DMS153 treated with DMSO at 0.1 percent for 48 hours (cell line): ENCODE data around the gene TNRC6C.

ENCODE experiments used
- DNase-seq: peaks from one replicate; lab custom pipeline; 2025; ENCODE audit not compliant: unreplicated experiment; lab: John Stamatoyannopoulos, UW

TNRC6C gene

DNA sequence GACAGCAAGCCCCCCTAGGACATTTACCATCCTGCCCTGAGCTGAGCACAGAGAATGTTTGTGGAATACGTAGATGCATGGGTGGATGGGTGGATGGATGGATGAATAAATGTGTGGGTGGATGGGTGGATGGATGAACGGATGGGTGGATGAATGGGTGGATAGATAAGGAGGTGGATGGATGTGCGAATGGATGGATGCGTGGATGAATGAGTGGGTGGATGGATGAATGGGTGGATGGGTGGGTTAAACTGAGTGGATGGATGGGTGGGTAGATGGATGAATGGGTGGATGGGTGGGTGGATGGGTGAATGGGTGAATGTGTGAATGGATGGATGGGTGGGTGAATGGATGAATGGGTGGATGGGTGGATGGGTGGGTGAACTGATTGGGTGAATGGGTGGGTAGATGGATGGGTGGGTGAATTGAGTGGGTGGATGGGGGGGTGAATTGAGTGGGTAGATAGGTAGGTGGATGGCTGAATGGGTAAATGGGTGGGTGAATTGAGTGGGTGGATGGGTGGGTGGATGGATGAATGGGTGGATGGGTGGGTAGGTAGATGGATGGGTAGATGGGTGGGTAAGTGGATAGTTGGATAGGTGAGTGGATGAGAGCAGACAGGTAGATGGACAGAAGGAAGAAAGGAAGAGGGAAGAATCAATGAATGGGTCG lies 164.9 kb downstream of the TNRC6C start:
- no peak for DNase-seq

DNA sequence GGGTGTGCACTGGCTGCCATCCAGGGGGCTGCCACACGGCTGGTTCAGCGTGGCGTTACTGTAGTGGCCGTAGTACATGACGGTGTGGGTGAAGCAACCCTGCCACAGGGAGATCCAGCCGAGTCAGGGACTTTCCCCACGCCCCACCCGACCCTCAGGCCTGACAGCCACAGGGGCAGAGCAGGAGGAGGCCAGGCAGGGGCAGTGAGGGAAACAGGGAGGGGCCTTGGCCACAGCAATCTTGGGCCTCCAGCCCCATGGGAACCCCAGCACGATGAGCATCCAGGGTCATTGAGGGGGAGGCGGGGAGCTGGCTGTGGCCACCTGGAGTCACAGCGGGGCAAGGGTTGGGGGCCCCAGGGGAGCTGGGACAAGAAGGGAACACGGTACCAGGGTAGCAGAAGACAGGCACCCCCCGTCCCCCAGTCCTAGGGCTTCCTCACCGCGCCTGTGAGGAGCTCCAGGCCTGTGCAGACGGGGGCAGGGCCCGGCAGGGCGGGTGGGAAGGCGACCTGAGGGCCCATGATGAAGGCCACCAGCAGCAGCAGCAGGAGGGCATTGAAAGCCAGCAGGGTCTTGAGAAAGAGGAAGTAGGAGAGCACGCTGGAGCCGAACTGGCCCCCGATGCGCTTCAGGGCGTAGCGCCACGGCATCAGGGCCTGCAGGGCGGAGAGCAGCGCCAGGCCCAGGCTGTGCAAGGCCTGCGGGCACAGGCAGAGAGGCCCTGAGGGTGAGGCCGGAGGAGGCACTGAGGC lies 165.8 kb downstream of the TNRC6C start:
- DNase-seq: no peak

DNA sequence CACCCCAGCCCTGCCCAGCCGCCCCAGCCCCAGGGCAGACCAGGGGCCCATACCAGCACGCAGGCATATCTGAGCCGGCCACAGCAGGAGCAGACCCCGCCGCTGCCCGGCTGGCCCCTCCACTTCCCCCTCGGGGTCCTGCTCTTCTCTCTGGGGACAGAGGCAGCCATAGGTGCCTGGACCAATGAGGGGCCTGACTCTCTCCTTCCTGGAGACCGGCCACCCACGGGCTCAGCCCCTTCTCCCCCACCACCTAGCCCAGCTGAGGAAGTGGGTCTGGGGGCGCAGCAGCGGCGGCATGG lies 166.3 kb downstream of the TNRC6C start:
- DNase-seq: no peak

DNA sequence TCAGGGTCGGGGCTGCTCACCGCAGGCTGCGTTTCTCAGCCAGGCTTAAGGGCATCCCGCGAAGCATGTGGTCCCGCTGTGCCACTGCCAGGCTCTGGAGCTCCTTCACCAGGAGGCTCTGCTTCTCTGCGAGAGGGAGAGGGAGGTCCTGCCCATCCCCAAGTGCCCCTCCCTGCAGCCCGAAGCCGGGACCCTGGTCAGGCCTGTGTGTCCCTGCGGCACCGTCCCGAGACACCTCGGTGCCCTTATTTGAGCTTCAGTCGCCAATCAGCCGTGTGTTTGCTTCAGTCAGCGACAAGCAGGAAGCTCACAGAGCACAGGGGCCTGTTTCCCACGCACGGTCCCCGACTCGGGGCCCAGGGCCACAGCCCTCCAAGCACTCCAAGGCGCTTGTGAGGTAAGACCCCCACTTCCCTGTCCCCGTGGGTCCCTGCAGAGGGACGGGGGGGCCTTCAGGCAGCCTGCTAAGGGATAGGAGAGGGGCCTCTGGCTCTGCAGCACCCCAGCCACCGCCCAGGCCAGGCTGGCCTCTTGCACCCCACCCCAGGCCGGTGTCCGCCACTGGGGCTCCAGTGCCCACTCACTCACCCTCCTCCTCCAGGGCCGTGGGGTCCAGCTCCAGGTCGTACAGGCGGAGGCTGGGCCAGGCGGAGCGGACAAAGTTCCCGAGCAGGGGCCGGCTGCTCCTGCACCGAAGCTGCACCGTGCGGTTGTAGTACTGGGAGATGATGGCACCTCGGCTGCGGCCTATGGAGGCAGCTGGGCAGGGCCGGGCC lies 166.8 kb downstream of the TNRC6C start:
- DNase-seq: no peak

- no peak for DNase-seq
Observed at GRCh38 chr17:78125976-78126894, 167.7 kb downstream of the TNRC6C start.

DNA sequence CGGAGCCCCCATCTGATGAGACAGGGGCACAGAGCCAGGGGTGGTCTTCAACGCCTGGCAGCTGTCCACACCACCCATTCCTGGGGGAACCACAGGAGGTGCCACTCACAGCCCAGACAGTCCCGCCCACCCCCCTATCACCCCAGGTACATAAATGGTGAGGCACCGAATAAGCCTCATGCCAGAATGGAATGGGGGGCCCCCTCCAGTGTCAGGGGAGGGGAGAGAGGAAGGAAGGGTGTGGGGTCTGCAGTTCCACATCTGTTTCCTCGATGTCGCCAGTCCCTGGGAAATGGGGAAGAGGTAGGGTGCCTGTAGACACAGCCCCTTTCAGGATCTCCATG lies 168.4 kb downstream of the TNRC6C start:
- no peak for DNase-seq

DNA sequence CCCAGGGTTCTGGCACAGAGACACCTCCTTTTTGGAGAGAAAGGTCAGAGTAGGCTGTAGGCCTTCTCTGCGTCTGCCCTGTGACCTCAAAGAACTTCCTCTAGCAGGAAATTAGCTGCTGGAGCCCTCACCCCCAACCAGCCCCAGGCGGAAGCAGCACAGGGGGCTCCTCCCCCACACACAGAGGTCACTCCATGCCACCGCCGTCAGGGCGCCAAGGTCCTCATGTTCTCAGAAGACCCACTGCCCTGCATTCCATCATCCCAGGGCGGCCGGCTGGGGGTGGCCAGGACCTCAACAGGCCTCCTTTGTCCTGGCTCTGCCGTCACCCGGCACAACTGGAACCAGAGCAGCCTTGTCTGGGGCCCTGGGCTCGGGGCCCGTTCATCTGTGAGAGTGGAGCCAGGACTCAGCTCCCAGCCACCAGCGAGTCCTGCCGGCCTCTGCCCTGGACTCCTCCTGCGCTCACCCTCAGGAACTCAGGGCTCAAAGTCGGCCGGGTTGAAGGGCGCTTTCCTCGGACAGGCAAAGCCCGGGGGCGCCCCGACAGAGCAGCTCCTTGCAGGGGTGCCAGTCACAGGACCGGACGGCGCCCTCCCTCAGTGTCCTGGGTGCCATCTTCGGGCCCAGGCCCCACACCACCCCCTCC lies 168.9 kb downstream of the TNRC6C start:
- no peak for DNase-seq

DNA sequence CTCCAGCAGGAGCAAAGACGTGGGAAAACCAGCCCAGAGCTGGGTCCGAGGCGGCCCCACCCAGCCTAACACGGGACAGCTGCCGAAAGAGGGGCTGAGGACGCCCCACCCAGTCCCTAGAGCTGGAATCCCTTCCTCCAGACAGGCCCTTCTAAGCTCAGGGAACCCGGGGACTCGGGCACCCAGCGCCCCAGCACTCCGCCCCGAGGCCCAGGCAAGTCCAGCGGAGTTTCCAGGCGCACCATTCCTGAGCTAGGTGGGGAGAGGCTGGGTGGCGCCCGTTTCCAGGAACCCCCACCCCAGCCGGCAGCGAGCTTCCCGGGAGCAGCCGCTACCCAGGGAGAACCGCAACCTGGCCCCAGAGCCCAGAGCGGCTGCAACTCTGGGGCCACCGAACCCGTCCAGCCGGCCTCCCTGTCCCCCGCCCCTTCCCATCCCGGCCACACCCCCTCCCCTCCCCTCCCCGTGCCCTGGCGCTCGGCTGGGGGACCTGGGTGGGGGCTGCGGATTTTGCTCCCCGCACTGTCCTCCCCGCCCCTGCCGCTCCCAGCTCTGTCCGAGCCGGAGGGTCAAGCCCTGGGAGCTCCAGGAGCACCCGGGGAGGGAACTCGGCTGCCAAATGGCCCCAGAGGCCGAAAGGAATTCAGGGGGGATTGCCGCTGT lies 169.5 kb downstream of the TNRC6C start:
- DNase-seq: no peak

GRCh38 chr17:78128551-78129350 lies 170.2 kb downstream of the TNRC6C start, which contains the start of gene TMC6:
Gene TMC6, minus strand, starts transcription at chr17:78128755. Its CDS starts 1,923 bp downstream, at chr17:78126832.
- DNase-seq: peak; percentile 58

- no peak for DNase-seq
Observed at GRCh38 chr17:78129351-78130089, 171.0 kb downstream of the TNRC6C start.

- no peak for DNase-seq
Observed at GRCh38 chr17:78130090-78130436, 171.6 kb downstream of the TNRC6C start.

GRCh38 chr17:78130437-78131101 lies 172.1 kb downstream of the TNRC6C start, which contains the start of gene TMC8:
Gene TMC8, plus strand, starts transcription at chr17:78130771. Its CDS starts 818 bp downstream, at chr17:78131589.
- DNase-seq: no peak

- DNase-seq: no peak
Observed at GRCh38 chr17:78131172-78132083, 172.9 kb downstream of the TNRC6C start.

GRCh38 chr17:78132084-78132676 lies 173.7 kb downstream of the TNRC6C start:
- DNase-seq: no peak

DNA sequence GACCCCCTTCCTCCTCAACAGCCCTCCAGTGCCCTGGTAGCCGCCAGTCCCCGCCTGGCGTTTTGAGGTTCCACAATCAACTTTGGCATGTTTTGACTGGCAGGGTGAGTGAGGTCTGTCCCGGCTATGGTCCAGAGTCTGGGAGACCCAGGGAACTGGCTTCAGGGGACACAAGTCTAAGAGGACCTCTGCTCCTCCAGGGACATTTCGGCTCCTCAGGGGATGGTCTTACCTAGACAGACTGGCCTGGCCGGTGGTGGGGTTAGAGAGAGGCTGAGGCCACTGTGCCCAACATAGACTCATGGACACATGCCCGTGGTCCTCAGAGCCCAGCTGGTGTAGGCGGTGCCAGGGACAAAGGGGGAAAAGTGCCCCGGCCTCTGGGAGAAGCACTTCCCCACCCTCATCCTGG lies 174.3 kb downstream of the TNRC6C start:
- DNase-seq: no peak

DNA sequence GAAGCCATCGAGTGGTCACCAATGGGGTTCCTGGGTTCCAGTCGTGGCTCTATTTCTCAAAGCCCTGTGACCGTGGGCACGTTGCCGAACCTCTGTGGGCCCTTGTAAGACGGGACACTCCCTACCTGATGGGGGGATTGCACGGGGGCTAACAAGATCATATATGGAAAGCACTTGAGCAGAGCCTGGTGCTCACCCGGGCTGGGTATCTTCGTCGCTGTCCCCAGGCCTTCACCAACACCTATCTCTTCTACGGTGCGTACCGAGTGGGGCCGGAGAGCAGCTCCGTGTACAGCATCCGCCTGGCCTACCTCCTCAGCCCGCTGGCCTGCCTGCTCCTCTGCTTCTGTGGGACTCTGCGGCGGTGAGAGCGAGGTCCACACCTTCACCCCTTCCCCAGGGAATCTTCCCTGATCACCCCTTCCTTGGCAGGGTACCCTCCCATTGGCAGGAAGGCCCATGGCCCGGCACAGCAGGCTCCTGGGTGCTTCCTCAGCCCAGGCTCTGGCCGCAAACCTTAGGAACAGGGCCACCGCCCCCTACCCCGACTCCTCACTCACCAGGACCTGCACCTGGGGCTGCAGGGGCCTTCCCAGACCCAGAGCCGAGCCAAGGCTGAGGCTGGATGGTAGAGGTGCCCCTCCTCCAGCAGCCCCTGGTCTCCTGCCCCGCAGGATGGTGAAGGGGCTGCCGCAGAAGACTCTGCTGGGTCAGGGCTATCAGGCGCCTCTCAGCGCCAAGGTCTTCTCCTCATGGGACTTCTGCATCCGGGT lies 174.9 kb downstream of the TNRC6C start:
- no peak for DNase-seq
